Measurements from ENCODE around the gene RUSF1. TPM values are rescaled to one million over a fixed set of nuclear protein-coding genes. Genes with fewer than 3 reads are reported as not detected.

RUSF1 gene
- total RNA-seq, 1 donor from 2014 or later, result 64.6 TPM

GRCh38 chr16:31464781-31465260 lies 43.4 kb downstream of the RUSF1 start:
- H3K4me1 ChIP-seq, result peaks cover 12% of the 10 kb centered on the region
- no peak overlapping the region for H3K27ac ChIP-seq
- peaks cover 0 to 54% of the 10 kb centered on the region in 2 donors for H3K36me3 ChIP-seq
- H3K27me3 ChIP-seq, result no peaks in the 10 kb centered on the region
- intact Hi-C loops (cut with DNase I), result no loop called here
- H3K4me3 ChIP-seq, result no peak overlapping the region
- TF ChIP-seq POLR2A (IDR thresholded peaks at IDR 0.05) (no peak), CTCF (IDR thresholded peaks at IDR 0.05) (no peak), POLR2AphosphoS5 (IDR thresholded peaks at IDR 0.05; ENCODE audit: insufficient read depth in 1 of 2, low read depth in 1 of 2) (no peak)
- H3K9me3 ChIP-seq, result no peaks in the 10 kb centered on the region
- DNase-seq (ENCODE audit: extremely low spot score in 2 of 2), result no peak

GRCh38 chr16:31464348-31464769 lies 43.8 kb downstream of the RUSF1 start:
- TF ChIP-seq POLR2AphosphoS5 (IDR thresholded peaks at IDR 0.05; ENCODE audit: insufficient read depth in 1 of 2, low read depth in 1 of 2) (no peak), POLR2A (IDR thresholded peaks at IDR 0.05) (no peak), CTCF (IDR thresholded peaks at IDR 0.05) (no peak)
- H3K4me1 ChIP-seq, result peaks cover 12% of the 10 kb centered on the region
- H3K9me3 ChIP-seq, result no peaks in the 10 kb centered on the region
- H3K4me3 ChIP-seq, result no peak overlapping the region
- no peak overlapping the region for H3K27ac ChIP-seq
- peaks cover 0 to 54% of the 10 kb centered on the region in 2 donors for H3K36me3 ChIP-seq
- no peaks in the 10 kb centered on the region for H3K27me3 ChIP-seq
- no peak for DNase-seq (ENCODE audit: extremely low spot score in 2 of 2)
- intact Hi-C loops (cut with DNase I), result no loop called here

GRCh38 chr16:31461921-31462804 lies 46.0 kb downstream of the RUSF1 start:
- H3K9me3 ChIP-seq, result no peaks in the 10 kb centered on the region
- no peak overlapping the region for H3K27ac ChIP-seq
- peaks cover 24% of the 10 kb centered on the region for H3K4me1 ChIP-seq
- H3K27me3 ChIP-seq, result no peaks in the 10 kb centered on the region
- TF ChIP-seq POLR2A (IDR thresholded peaks at IDR 0.05), result no peak
- no peak for TF ChIP-seq POLR2AphosphoS5 (IDR thresholded peaks at IDR 0.05; ENCODE audit: insufficient read depth in 1 of 2, low read depth in 1 of 2)
- TF ChIP-seq CTCF (IDR thresholded peaks at IDR 0.05), result no peak
- intact Hi-C loops (cut with DNase I), result no loop called here
- peaks cover 0 to 51% of the 10 kb centered on the region in 2 donors for H3K36me3 ChIP-seq
- no peak for DNase-seq (ENCODE audit: extremely low spot score in 2 of 2)
- no peak overlapping the region for H3K4me3 ChIP-seq

- intact Hi-C loops (cut with DNase I), result no loop called here
- Histone ChIP-seq H3K4me1 (peaks cover 32% of the 10 kb centered on the region), H3K36me3 (peaks cover 0 to 43% of the 10 kb centered on the region in 2 donors), H3K27ac (no peak overlapping the region), H3K4me3 (no peak overlapping the region), H3K9me3 (no peaks in the 10 kb centered on the region), H3K27me3 (no peaks in the 10 kb centered on the region)
- TF ChIP-seq CTCF (IDR thresholded peaks at IDR 0.05) (no peak), POLR2A (IDR thresholded peaks at IDR 0.05) (no peak), POLR2AphosphoS5 (IDR thresholded peaks at IDR 0.05; ENCODE audit: insufficient read depth in 1 of 2, low read depth in 1 of 2) (no peak)
- DNase-seq (ENCODE audit: extremely low spot score in 2 of 2), result no peak
These were observed 46.8 kb downstream of the RUSF1 start for GRCh38 chr16:31461201-31461920.

Data from vagina (tissue), 2 donors.